ENCODE results near the gene MUC3A.

MUC3A gene

GRCh38 chr7:100946111-100946510 is 3.2 kb upstream of the MUC3A start:
- DNase-seq: no peak

- no peak for DNase-seq
These were observed 2.5 kb upstream of the MUC3A start for GRCh38 chr7:100946766-100947365.

GRCh38 chr7:100947792-100948191 is 1.5 kb upstream of the MUC3A start:
- no peak for DNase-seq

GRCh38 chr7:100949933-100950443 is 654 bp downstream of the MUC3A start:
- DNase-seq: no peak

GRCh38 chr7:100951172-100951571 is 1.8 kb downstream of the MUC3A start:
- no peak for DNase-seq

- DNase-seq: no peak
These were observed 2.7 kb downstream of the MUC3A start for GRCh38 chr7:100951888-100952560.

GRCh38 chr7:100952641-100953040 is 3.3 kb downstream of the MUC3A start:
- DNase-seq: no peak

- no peak for DNase-seq
These were observed 8.6 kb downstream of the MUC3A start for GRCh38 chr7:100957832-100958421.

- no peak for DNase-seq
These were observed 10.6 kb downstream of the MUC3A start for GRCh38 chr7:100959894-100960293.

- no peak for DNase-seq
These were observed 13.2 kb downstream of the MUC3A start for GRCh38 chr7:100962537-100962936.

- DNase-seq: no peak
These were observed 14.1 kb downstream of the MUC3A start for GRCh38 chr7:100963386-100963785.

GRCh38 chr7:100963874-100964273 is 14.5 kb downstream of the MUC3A start:
- no peak for DNase-seq

- DNase-seq: no peak
These were observed 15.3 kb downstream of the MUC3A start for GRCh38 chr7:100964630-100965029.

- no peak for DNase-seq
These were observed 15.8 kb downstream of the MUC3A start for GRCh38 chr7:100965045-100965722.

- peak; percentile 60 for DNase-seq
These were observed 16.6 kb downstream of the MUC3A start for GRCh38 chr7:100965723-100966541.

GRCh38 chr7:100966542-100967291 is 17.4 kb downstream of the MUC3A start:
- DNase-seq: no peak

- DNase-seq: peak; percentile 7
These were observed 18.0 kb downstream of the MUC3A start for GRCh38 chr7:100967292-100967863.

- DNase-seq: no peak
These were observed 18.7 kb downstream of the MUC3A start for GRCh38 chr7:100968031-100968430.

- no peak for DNase-seq
These were observed 19.3 kb downstream of the MUC3A start for GRCh38 chr7:100968650-100969049.

GRCh38 chr7:100969066-100969615 is 19.8 kb downstream of the MUC3A start, which contains the start of gene MUC12:
TSS of gene MUC12 (plus strand) at chr7:100969565. CDS start at chr7:100969623, 58 bp downstream.
- no peak for DNase-seq

Measured in HCEC 1CT (cell line).